Middle frontal gyrus (tissue), 1 donor: ENCODE measurements around the gene OSBP2.
"Not testable (repeated sequence)": the region's sequence is repeated elsewhere in the genome, so short reads cannot be mapped to it uniquely, and the experiment has no call there.

ENCODE experiments used
- DNase-seq: peaks from one replicate; pipeline ENCODE4 v3.0.0-alpha.2; 2015; ENCODE audit warnings: low spot score; ENCODE audit errors: extremely low spot score

OSBP2 gene

DNA sequence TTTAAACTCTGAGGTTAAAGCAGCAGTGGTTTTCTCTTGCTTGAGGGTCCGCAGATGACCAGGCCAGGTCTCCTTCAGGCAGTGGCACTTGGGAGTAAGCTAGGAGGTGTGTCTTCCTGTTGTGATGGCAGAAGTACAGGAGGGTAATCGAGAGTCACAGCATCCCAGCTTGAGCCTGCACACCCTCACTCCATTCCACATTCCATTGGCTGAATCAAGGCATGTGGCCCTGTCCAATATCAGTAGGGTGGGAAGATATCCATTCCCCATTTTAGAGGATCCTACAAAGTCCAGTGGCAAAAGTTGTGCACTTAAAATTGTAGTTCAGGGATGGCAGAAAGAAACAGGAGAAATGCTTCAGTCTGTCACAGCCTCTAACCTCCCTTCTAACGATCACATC lies 23.3 kb downstream of the OSBP2 start:
- DNase-seq = no peak

DNA sequence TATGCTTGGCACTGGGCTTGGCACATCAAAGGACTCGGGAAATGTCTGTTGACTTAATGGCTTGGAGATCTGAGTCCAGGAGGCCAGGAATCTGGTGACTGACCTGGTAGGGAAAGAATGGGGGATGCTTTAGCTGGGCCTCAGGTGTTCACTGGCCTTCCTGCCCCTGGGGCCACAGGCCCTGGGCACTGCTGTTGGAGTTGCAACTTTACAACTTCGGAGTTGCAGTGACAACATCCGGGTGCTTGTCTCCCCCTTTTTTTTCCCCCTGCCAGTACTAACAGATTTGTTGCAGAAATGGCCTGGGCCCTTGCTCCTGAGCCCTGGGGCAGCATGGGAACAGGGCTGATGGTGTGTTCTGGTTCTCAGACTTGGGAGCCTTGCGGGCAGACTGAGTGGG lies 23.8 kb downstream of the OSBP2 start:
- no peak for DNase-seq

DNA sequence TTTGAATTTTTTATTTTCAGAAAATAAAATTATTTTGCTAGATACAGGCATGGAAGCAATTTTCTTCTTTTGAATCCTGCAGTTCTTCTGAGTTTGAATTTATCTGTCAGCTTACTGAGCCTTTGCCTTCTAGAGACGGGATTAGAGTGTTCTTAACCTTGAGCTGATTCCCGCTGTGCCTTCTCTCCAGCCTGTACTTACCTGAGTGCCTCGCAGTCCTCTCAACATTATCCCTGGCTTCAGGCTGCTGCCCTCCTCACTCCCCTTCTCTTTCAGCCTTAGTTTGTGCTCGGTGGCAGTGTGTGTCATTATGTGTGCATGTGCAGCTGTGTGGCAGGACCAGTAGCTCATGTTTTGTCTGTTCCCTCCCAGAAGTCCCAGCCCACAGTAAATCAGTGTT lies 24.3 kb downstream of the OSBP2 start:
- no peak for DNase-seq

DNA sequence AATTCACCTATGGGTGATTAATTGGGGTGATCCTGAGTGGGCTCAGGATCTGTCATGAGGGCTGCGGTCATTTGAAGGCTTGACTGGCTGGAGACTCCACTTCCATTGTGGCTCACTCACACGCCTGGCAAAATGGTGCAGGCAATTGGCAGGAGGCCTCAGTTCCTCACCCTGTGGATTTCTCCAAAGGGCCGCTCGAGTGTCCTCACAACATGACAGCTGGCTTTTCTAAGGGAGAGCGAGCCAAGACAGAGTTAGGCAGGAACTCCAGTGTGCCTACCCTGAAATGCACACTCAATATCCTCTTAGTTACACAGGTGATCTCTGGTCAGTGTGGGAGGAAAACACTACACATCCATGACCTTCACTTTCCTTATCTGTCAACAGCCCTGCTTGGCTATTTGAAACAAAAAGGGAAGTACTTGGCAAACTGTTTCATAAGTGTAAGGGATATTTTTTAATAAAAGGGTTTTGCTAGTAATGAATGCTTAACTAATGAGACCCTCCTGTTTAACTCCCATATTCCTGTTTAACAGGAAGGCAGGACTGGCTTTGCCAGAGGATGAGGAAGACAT lies 25.7 kb downstream of the OSBP2 start:
- DNase-seq = no peak

DNA sequence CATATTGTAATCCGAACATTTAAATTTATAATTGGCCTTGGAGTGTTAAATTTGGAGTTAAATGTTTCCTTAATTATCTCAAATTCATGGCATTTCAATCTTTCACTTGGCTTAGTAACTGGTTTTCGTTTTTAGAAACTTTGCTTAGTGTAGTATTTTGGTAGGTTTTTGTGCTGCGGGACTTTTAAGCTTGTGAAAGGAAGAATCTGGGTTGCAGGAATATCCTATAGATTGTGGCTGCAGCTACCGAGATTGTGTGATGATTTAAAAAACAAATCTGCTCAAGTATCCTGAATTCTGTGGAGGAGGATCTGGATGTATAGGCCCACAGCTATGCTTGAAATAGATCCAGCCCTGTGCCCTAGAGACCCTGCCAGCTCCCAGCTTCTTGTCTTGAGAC lies 27.1 kb downstream of the OSBP2 start:
- DNase-seq = no peak

DNA sequence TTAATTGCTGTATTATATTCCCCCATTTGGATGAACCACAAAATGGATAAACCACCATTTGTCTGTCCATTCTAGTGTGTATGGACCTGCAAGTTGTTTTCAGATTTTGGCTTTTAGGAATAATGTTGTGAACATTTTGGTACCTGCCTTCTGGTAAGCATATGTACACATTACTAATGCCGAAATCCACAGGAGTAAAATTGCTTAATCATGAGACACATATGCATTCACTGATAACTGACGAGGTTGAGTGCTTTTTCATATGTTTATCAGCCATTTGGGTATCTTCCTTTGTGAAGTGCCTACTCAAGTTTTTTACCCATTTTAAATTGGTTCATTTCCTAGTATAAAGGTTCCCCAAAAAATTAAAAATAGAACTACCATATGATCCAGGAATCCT lies 34.2 kb downstream of the OSBP2 start:
- no peak for DNase-seq

DNA sequence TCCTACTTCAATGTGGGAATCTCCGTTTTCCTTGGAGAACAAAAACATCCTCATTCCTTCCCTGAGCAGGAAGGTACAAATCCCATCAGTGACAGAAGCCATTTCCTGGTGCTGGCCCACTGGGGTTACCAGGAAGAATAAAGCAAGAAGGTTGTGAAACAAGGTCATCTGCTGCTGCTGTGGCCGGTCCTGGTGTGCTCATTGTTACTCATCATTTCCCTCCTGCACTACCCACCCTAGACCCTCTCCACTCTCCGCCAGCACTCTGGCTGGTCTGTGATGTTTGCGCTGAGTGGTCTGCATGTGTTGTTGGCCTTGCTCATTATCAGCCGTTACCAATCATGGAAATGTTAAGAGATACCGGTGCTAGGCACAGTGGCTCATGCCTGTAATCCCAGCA lies 37.0 kb downstream of the OSBP2 start:
- no peak for DNase-seq

DNA sequence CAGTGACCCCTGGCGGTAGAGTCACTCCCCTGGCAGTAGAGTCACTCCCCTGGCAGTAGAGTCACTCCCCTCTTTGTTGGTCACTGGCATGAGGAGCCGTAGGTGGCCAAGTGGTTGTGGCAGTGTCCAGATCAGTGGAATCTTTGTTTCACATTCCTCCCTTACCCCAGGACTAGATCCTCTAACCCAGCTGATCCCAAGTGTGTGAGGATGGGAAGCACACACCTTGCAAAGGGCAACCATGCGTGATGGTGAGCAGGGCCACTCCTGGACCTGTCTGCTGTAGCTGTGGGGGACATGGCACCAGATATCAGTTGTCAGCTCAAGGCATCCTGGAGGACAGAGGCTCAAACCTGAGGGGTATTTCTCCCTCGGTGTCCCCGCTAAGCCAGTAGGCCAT lies 37.8 kb downstream of the OSBP2 start:
- DNase-seq = no peak

DNA sequence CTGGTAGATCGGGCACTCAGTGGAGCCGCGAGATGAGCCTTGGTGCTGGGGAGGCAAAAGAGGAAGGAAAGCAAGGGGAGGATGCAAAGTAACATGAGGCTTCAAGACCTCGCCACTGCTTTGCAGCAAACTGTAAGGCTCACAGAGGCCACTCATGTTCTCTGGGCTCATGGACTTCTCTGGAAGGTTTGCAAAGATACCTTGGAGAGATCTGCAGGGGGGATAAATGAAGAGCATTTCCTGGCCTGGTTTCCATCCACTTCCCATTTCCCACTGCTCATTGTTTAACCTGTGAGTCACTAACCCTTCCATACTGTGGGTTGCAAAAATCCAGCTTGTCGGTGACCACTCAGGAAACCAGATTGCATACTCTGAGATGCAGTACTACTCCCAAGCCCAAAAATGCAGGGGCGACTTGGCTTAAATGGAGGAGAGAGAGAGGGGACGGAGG lies 38.5 kb downstream of the OSBP2 start:
- no peak for DNase-seq

DNA sequence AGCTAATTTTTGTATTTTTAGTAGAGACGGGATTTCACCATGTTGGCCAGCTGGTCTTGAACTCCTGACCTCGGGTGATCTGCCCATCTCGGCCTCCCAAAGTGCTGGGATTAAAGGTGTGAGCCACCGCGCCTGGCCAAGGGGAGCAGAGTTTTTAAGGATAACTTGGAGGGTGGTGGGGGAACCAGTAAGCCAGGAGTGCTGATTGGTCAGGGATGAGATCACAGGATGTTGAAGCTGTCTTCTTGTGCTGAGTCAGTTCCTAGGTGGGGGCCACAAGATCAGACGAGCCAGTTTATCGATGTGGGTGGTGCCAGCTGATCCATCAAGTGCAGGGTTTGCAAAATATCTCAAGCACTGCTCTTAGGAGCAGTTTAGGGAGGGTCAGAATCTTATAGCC lies 45.3 kb downstream of the OSBP2 start:
- DNase-seq = not testable (repeated sequence)

DNA sequence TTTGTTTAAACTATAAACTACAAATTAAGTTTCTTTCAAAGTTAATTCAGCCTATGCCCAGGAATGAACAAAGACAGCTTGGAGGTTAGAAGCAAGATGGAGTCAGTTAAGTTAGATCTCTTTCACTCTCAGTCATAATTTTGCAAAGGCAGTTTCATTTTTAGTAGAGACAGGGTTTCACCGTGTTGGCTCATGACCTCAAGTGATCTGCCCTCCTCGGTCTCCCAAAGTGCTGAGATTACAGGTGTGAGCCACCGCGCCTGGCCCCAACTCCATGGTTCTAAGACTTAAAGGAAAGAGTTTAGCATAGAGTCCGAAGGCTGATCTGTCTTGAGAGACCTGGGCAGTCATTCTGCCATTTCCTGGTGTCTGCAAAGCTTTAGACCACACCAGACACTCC lies 45.8 kb downstream of the OSBP2 start:
- DNase-seq = not testable (repeated sequence)

DNA sequence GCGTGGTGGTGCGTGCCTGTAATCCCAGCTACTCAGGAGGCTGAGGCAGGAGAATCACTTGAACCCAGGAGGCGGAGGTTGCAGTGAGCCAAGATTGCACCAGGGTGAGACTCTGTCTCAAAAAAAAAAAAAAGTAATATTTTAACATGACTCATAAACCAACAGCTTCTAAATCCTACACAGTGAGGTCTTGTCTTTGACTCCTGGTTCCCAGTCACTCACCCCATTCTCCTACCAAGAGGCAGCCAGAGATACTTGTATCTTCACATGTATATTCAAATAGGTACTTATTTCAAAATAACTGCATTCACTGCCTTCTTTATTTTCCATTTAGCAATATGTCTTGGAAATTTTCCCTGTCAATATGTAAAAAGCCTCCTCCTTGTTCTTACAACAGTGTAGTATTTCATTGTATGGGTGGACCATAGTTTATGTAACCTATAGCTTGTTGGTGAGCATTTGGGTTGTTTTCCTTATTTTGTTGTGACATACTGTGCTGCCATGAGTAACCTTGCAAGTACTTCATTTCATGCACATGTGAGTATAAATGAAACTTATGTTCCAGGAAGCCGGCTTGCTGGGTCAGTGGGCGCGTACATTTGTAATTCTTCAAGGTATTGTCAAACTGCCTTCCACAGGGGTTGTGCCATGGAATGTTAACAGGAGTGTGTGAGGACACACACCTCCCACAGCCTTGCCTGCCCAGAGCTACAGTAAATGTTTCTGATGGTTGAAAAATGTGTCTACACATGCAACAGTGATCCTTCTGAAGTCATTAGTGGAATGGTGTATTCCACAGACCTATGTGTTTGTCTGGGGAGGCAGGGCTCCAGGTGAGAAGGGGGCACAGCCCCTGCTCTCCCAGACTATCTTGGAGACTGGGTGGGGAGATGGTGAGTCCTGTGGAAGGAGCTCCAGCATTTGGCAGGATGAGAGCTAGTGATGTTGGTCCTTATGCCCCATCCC lies 47.9 kb downstream of the OSBP2 start:
- no peak for DNase-seq

DNA sequence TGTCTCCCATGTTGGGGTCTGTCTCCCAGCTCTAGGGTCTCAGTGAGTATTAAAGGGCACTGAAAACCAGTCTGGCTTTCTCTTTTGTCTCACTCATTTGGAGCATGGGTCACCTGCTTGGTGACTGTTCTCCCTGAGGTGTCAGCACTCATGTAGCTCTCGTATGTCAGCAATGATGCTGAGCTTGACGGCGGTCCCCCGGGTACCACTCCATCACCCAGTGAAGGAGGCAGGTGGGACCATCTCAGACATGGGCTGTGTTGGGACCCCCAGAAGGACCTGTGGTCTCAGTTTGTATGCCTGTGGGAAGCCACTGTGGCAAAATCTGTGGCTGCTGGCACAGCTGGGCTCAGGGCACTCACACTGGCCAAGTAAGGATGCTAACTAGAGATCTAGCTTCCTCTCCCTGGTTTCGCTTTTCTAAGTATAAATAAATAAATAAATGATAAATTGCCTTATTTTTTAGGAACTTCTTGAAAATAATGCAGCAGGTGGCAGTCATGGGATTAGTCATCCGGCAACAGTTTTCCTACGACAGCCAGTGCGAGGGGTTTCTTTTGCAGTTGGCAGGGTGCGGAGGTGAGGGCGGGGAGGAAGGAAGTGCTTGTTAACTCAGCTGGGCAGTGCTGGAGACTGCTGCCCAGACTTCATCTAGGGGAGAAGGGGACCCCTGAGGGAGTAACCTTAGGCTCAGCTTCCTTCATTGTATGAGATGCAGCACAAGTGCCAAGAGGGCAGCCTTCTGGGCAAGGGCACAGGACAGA lies 48.8 kb downstream of the OSBP2 start:
- no peak for DNase-seq

DNA sequence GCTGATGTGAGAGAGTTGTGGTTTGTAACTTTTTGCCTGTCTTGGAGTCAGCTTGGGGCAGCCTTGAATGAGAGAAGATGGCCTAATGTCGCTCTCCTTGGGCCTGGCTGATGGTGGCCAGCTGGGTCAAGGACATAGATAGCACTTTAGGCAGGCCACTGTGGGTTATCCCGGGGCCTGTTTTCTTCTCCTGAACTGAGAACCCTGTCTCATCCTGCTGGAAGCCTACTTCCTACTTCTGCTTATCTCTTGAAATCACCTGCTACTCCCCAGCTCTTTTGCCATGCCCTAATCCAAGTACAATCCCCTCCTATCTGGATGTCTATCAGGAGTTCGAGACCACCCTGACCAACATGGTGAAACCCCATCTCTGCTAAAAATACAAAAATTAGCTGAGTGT lies 49.5 kb downstream of the OSBP2 start:
- no peak for DNase-seq

DNA sequence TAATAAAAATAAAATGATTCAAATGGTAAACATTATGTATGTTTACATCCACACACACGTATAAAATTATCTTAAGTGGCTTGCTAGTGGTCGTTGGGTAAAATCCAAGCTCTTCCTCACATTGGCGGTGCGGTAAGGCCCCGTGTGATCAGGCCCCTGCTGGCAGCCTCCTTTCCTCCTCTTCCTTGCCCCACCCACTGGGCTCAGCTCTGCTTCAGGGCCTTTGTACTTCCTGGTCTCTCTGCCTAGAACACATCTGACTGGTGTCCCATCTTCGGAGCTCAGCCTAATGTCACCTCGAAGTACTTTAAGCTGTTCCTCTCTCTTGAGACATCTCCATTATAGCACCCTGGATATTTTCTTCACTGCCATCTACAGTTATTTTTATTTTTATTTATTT lies 52.8 kb downstream of the OSBP2 start:
- no peak for DNase-seq

DNA sequence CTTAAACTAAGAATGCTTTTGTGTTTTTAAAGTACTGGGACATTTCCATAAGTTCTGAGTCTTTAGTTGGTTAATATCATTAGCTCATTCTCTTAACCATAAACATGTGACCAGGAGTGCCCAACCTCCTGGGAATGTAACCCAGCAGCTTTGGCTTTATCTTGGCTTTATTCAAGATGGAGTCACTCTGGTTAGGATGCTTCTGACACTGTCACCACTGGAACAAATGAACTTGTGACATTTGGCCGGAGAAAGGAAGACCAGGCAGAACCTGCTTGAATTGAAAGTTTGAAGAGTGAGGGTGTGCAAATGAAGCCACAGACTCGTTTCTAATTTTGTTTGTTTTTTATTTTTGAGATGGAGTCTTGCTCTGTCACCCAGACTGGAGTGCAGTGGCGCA lies 54.6 kb downstream of the OSBP2 start:
- DNase-seq = no peak

DNA sequence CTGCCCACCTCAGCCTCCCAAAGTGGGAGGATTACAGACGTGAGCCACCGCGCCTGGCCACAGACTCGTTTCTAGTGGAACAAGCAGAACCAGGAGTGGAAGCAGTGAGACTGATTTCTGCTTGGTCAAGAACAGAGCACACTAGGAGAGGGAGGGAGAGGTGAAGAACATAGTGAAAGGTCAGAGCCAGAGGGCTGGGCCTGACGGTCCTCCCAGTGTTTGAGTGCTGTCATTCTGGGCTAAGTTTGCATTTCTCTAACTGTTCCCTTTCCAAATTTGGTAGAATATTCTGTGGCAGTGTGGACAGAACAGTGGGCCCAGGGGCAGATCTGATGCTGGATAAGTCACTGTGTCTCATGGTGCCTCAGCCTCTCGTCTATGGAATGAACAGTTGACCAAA lies 55.2 kb downstream of the OSBP2 start:
- DNase-seq = no peak

DNA sequence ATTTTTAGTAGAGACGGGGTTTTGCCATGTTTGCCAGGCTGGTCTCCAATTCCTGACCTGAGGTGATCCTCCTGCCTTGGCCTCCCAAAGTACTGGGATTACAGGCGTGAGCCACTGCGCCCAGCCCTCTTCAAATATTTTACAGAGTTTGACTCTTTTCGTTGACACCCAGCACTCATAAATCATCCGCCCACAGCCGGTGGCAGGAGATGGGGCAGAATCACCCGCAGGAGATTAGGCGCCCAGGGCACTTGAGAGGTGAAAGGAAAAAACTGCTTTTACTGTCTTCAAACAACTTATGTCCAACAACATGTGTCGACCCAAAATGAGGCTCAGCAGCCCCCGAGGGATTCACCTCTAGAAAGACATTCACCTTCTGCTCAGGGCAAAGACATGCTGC lies 56.9 kb downstream of the OSBP2 start:
- DNase-seq = no peak

DNA sequence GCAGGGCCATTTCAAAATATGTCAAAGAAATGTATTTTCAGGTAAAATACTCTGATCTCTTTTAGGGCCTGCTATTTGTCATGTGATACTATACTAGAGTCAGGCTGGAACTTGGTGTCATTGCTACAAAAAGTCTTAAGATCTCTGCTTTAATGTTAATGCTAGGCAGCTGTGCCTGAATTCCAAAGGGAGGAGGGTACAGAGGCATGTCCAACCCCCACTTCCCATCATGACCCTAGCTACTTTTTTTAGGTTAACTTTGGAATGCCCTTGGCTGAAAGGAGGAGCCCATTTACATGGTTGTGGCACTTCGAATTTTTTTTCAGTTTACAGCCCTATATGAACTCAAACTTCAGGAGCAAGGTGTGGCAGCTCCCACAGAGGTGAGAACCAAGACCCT lies 58.1 kb downstream of the OSBP2 start:
- no peak for DNase-seq

DNA sequence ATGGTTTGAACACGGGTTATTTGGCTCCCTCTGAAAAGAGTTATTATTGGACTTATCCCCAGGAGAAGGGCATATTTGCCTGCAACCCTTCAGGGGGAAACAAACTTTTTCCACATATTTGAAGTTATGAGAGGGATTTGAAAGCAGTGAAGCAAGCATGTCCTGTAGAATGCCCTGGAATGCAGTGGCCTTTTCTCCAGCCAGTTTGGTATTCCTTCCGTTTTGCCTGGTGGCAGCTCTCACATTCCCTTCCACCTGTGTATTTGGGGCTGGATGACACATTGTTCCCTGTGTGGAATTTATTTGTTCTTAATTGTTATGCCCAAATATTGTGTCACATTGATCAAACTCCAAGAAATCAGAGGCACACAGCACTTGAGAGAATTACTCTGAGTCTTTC lies 59.0 kb downstream of the OSBP2 start:
- no peak for DNase-seq

DNA sequence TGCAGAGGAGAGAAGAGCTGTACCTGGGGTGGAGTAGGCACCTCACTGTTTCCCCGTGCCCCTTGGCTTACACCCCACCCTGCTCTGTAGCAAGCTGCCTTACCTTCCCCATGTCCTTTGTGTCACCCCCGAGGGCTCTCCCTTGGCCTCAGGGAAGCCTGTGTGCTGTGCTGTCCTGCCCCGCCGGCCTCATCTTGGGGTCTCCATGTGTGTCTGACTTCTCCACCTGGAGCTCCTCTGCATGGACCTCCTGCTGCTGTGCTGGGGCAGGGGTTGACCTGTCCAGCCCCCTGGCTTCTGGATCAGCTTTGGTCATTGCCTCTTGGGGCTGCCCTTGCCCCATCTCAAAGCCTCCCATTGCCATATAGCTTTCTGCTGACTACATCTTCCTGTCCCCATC lies 59.8 kb downstream of the OSBP2 start:
- DNase-seq = no peak
